Osteoblast (primary cell): Measurements from ENCODE around the gene KCTD16. TPM values are rescaled to one million over a fixed set of nuclear protein-coding genes. Genes with fewer than 3 reads are reported as not detected.

ENCODE experiments used
- DNase-seq: peaks from one replicate; pipeline ENCODE4 v3.0.0; 2011; ENCODE audit warnings: low spot score, mixed read lengths; ENCODE audit not compliant: insufficient read length; ENCODE audit errors: missing footprints
- H2AFZ ChIP-seq: 2 replicates; pipeline ENCODE4 v1.6.0; 2011; ENCODE audit warnings: mild to moderate bottlenecking, low read length
- H3K27ac ChIP-seq: 2 replicates; pipeline ENCODE4 v1.5.1; 2011; ENCODE audit warnings: mild to moderate bottlenecking, low read depth, low read length, moderate library complexity
- H3K27me3 ChIP-seq: 2 replicates; pipeline ENCODE4 v1.6.0; 2012; ENCODE audit warnings: mild to moderate bottlenecking, control low read depth, inconsistent platforms, low read length, moderate library complexity; ENCODE audit not compliant: insufficient read depth
- H3K36me3 ChIP-seq: 2 replicates; pipeline ENCODE4 v1.5.1; 2011; ENCODE audit warnings: mild to moderate bottlenecking, low read length, control low read depth, moderate library complexity; ENCODE audit not compliant: insufficient read depth
- H3K4me1 ChIP-seq: 2 replicates; pipeline ENCODE4 v1.5.1; 2011; ENCODE audit warnings: mild to moderate bottlenecking, low read length, control low read depth, moderate library complexity; ENCODE audit not compliant: insufficient read depth
- H3K4me2 ChIP-seq: 2 replicates; pipeline ENCODE4 v1.6.0; 2011; ENCODE audit warnings: mild to moderate bottlenecking, low read length; ENCODE audit not compliant: insufficient read depth
- H3K4me3 ChIP-seq: fragments of 200-600 bp; sonication (generic); 3 replicates; pipeline ENCODE4 v1.5.1; 2012; ENCODE audit warnings: mild to moderate bottlenecking, low read length, inconsistent platforms; ENCODE audit not compliant: insufficient read depth
- H3K79me2 ChIP-seq: 2 replicates; pipeline ENCODE4 v1.6.0; 2012; ENCODE audit warnings: mild to moderate bottlenecking, low read length, control low read depth, inconsistent platforms; ENCODE audit not compliant: insufficient read depth
- H3K9me3 ChIP-seq: 2 replicates; pipeline ENCODE4 v1.5.1; 2011; ENCODE audit warnings: low read depth, low read length, control low read depth
- H4K20me1 ChIP-seq: 2 replicates; pipeline ENCODE4 v1.6.0; 2012; ENCODE audit warnings: mild to moderate bottlenecking, low read length, control low read depth; ENCODE audit not compliant: insufficient read depth
- CTCF ChIP-seq: IDR thresholded peaks from 2 replicates; pipeline ENCODE4 v1.5.1; 2011; ENCODE audit warnings: mild to moderate bottlenecking, low read depth, low read length, moderate library complexity; ENCODE audit errors: extremely low read depth
- total RNA-seq: library from RNA; depleted of rRNA; stranded (reverse); fragments of >200 nt; gene quantifications from 2 replicates; pipeline ENCODE4 v1.2.3, GENCODE V29; 2012

KCTD16 gene
- total RNA-seq, 1 donor = 3.6 TPM

GRCh38 chr5:144162686-144163085, 8.0 kb upstream of the KCTD16 start:
- no peak overlapping the region for H3K4me3 ChIP-seq
- TF ChIP-seq CTCF = no peak
- peaks cover 15% of the 10 kb centered on the region for H4K20me1 ChIP-seq
- DNase-seq = peak; percentile 77
- no peak overlapping the region for H3K4me2 ChIP-seq
- no peak overlapping the region for H3K27ac ChIP-seq
- no peaks in the 10 kb centered on the region for H3K9me3 ChIP-seq
- H3K4me1 ChIP-seq = peaks cover 14% of the 10 kb centered on the region
- H3K79me2 ChIP-seq = peaks cover 49% of the 10 kb centered on the region
- H2AFZ ChIP-seq = no peak overlapping the region
- peaks cover 91% of the 10 kb centered on the region for H3K36me3 ChIP-seq
- no peaks in the 10 kb centered on the region for H3K27me3 ChIP-seq

GRCh38 chr5:144166696-144167095, 4.0 kb upstream of the KCTD16 start:
- Histone ChIP-seq H3K27ac (no peak overlapping the region), H3K36me3 (peaks cover 63% of the 10 kb centered on the region), H3K27me3 (no peaks in the 10 kb centered on the region), H3K4me2 (no peak overlapping the region), H3K4me3 (no peak overlapping the region), H3K9me3 (no peaks in the 10 kb centered on the region), H3K79me2 (peaks cover 69% of the 10 kb centered on the region), H2AFZ (no peak overlapping the region), H3K4me1 (peaks cover 37% of the 10 kb centered on the region), H4K20me1 (peaks cover 24% of the 10 kb centered on the region)
- no peak for TF ChIP-seq CTCF
- DNase-seq = no peak

GRCh38 chr5:144167998-144168397, 2.7 kb upstream of the KCTD16 start:
- no peak for DNase-seq
- Histone ChIP-seq H3K36me3 (peaks cover 50% of the 10 kb centered on the region), H3K4me3 (peak overlapping the region; percentile 90), H3K27me3 (no peaks in the 10 kb centered on the region), H3K4me2 (peak overlapping the region; percentile 85), H3K9me3 (no peaks in the 10 kb centered on the region), H3K27ac (no peak overlapping the region), H3K4me1 (peaks cover 37% of the 10 kb centered on the region), H3K79me2 (peaks cover 60% of the 10 kb centered on the region), H4K20me1 (peaks cover 24% of the 10 kb centered on the region), H2AFZ (no peak overlapping the region)
- TF ChIP-seq CTCF = no peak

DNA sequence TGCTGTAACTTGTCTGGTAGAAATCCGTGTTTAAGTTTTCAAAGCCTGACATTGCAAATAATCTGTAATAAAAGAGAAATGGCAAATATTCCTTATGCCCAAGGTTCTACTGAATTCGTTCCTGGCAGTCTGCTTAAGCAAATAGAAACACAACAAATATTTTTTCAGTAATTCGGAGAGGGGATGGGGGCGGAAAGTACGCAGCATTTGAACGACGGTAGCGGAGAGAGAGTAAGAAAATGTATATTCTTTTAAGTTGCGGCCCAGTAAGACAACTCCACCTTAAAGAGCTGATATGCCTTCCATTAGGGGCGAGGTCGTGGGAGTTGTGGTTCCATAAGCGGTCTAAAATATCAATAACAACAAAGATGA, 783 bp upstream of the KCTD16 start:
- TF ChIP-seq CTCF = no peak
- H3K79me2 ChIP-seq = peaks cover 53% of the 10 kb centered on the region

More for the DNA sequence above, 783 bp upstream of the KCTD16 start:
- Histone ChIP-seq H3K4me3 (peak overlapping the region; percentile 90), H3K9me3 (no peaks in the 10 kb centered on the region), H3K27ac (peak overlapping the region; percentile 92), H3K27me3 (no peaks in the 10 kb centered on the region), H3K4me2 (peak overlapping the region; percentile 85), H4K20me1 (peaks cover 24% of the 10 kb centered on the region), H2AFZ (peak overlapping the region; percentile 80), H3K36me3 (peaks cover 33% of the 10 kb centered on the region), H3K4me1 (peaks cover 35% of the 10 kb centered on the region)
- DNase-seq = no peak
